ENCODE measurements around the gene SDF2L1. TPM values are rescaled to one million over a fixed set of nuclear protein-coding genes. Genes with fewer than 3 reads are reported as not detected.
A peak's percentile ranks its signal among the peaks of the same experiment; 100 is the strongest.

The SDF2L1 gene
- total RNA-seq, 1 donor from 2014 or later: 43.3 TPM

GRCh38 chr22:21686193-21686608, 44.1 kb downstream of the SDF2L1 start:
- Mint-ChIP-seq H3K27ac (no peak overlapping the region), H3K4me1 (peaks cover 14% of the 10 kb centered on the region), H3K4me3 (no peak overlapping the region), H3K9me3 (no peaks in the 10 kb centered on the region), H3K36me3 (ENCODE audit: low read depth) (peaks cover 64% of the 10 kb centered on the region), H3K27me3 (no peaks in the 10 kb centered on the region)
- intact Hi-C loops (cut with micrococcal nuclease): no loop called here
- ChIA-PET POLR2A (no interaction called here), CTCF (no interaction called here)
- DNase-seq (no peak), ATAC-seq (ENCODE audit: low read depth) (no peak)
- no peak for TF ChIP-seq CTCF (IDR thresholded peaks at IDR 0.05)

- ChIA-PET POLR2A (no interaction called here), CTCF (no interaction called here)
- DNase-seq: no peak
- intact Hi-C loops (cut with micrococcal nuclease): no loop called here
- ATAC-seq (ENCODE audit: low read depth): no peak
- TF ChIP-seq CTCF (IDR thresholded peaks at IDR 0.05): no peak
- Mint-ChIP-seq H3K9me3 (no peaks in the 10 kb centered on the region), H3K27me3 (no peaks in the 10 kb centered on the region), H3K27ac (no peak overlapping the region), H3K4me1 (peaks cover 14% of the 10 kb centered on the region), H3K4me3 (no peak overlapping the region), H3K36me3 (ENCODE audit: low read depth) (peaks cover 64% of the 10 kb centered on the region)
Measured at GRCh38 chr22:21686634-21687393, 44.7 kb downstream of the SDF2L1 start.

GRCh38 chr22:21687685-21688259, 45.7 kb downstream of the SDF2L1 start:
- H3K4me3 Mint-ChIP-seq: no peak overlapping the region
- H3K36me3 Mint-ChIP-seq (ENCODE audit: low read depth): peaks cover 63% of the 10 kb centered on the region
- no peak overlapping the region for H3K27ac Mint-ChIP-seq
- no peaks in the 10 kb centered on the region for H3K27me3 Mint-ChIP-seq
- no peaks in the 10 kb centered on the region for H3K9me3 Mint-ChIP-seq
- ChIA-PET POLR2A (no interaction called here), CTCF (no interaction called here)
- no peak for ATAC-seq (ENCODE audit: low read depth)
- peaks cover 14% of the 10 kb centered on the region for H3K4me1 Mint-ChIP-seq
- TF ChIP-seq CTCF (IDR thresholded peaks at IDR 0.05): no peak
- intact Hi-C loops (cut with micrococcal nuclease): no loop called here
- DNase-seq: no peak

GRCh38 chr22:21688341-21688705, 46.2 kb downstream of the SDF2L1 start:
- Mint-ChIP-seq H3K27me3 (no peaks in the 10 kb centered on the region), H3K4me1 (peaks cover 14% of the 10 kb centered on the region), H3K9me3 (no peaks in the 10 kb centered on the region), H3K36me3 (ENCODE audit: low read depth) (peaks cover 63% of the 10 kb centered on the region), H3K27ac (peak overlapping the region; percentile 70), H3K4me3 (no peak overlapping the region)
- DNase-seq: no peak
- ChIA-PET POLR2A (no interaction called here), CTCF (no interaction called here)
- no peak for TF ChIP-seq CTCF (IDR thresholded peaks at IDR 0.05)
- intact Hi-C loops (cut with micrococcal nuclease): no loop called here
- no peak for ATAC-seq (ENCODE audit: low read depth)

GRCh38 chr22:21688706-21689381, 46.7 kb downstream of the SDF2L1 start:
- no peak overlapping the region for H3K4me3 Mint-ChIP-seq
- peaks cover 63% of the 10 kb centered on the region for H3K36me3 Mint-ChIP-seq (ENCODE audit: low read depth)
- POLR2A ChIA-PET: interaction anchor here (0.6 kb wide), 1 partner anchor 32 kb away, joined by 4 read pairs; no protein-coding TSS in a partner anchor
- DNase-seq: no peak
- TF ChIP-seq CTCF (IDR thresholded peaks at IDR 0.05): no peak
- peak overlapping the region; percentile 70 for H3K27ac Mint-ChIP-seq
- intact Hi-C loops (cut with micrococcal nuclease): no loop called here
- H3K27me3 Mint-ChIP-seq: no peaks in the 10 kb centered on the region
- ATAC-seq (ENCODE audit: low read depth): peak; percentile 71
- CTCF ChIA-PET: no interaction called here
- H3K9me3 Mint-ChIP-seq: no peaks in the 10 kb centered on the region
- peaks cover 14% of the 10 kb centered on the region for H3K4me1 Mint-ChIP-seq

Data from activated B cell treated with CpG ODN at 0.5 μM for 24 hours (primary cell).